ENCODE data around the gene CHMP1A.

CHMP1A gene

GRCh38 chr16:89639385-89639784, 18.1 kb downstream of the CHMP1A start:
- TF ChIP-seq CTCF (IDR thresholded peaks at IDR 0.05; ENCODE audit: low read depth, low read length, poor library complexity, severe bottlenecking), result no peak
- no peak for TF ChIP-seq EZH2phosphoT487 (IDR thresholded peaks at IDR 0.05; ENCODE audit: borderline replicate concordance, low read length)
- Histone ChIP-seq H3K9me2 (replicated peaks; ENCODE audit: control insufficient read depth, low read length) (no peaks in the 10 kb centered on the region), H3K36me3 (ENCODE audit: control insufficient read depth, low read length) (no peaks in the 10 kb centered on the region; the same call in 1 of the 2 replicates), H3K79me2 (ENCODE audit: control insufficient read depth, low read length) (no peaks in the 10 kb centered on the region), H3K9me3 (ENCODE audit: control insufficient read depth, insufficient read depth, low read length) (no peaks in the 10 kb centered on the region), H3K27ac (ENCODE audit: low read depth, low read length) (no peak overlapping the region), H3K4me2 (ENCODE audit: low read length) (no peak overlapping the region), H3K27me3 (ENCODE audit: control insufficient read depth, low read length) (peaks cover 8% of the 10 kb centered on the region; the same call in 1 of the 2 replicates), H4K20me1 (ENCODE audit: control insufficient read depth, insufficient read depth, low read depth, low read length) (0 out of 2 replicates have a peak, but pooled peaks cover 4% of the 10 kb centered on the region), H3K4me3 (ENCODE audit: low read length) (no peak overlapping the region), H3F3A (ENCODE audit: control insufficient read depth, insufficient read depth) (no peaks in the 10 kb centered on the region), H3K4me1 (ENCODE audit: control insufficient read depth, low read length) (no peaks in the 10 kb centered on the region)

- Histone ChIP-seq H3K4me2 (ENCODE audit: low read length) (no peak overlapping the region), H3K27me3 (ENCODE audit: control insufficient read depth, low read length) (peaks cover 14% of the 10 kb centered on the region; the same call in 1 of the 2 replicates), H3K36me3 (ENCODE audit: control insufficient read depth, low read length) (no peaks in the 10 kb centered on the region), H3K79me2 (ENCODE audit: control insufficient read depth, low read length) (no peaks in the 10 kb centered on the region), H3K27ac (ENCODE audit: low read depth, low read length) (no peak overlapping the region), H3K9me2 (replicated peaks; ENCODE audit: control insufficient read depth, low read length) (no peaks in the 10 kb centered on the region), H3K9me3 (ENCODE audit: control insufficient read depth, insufficient read depth, low read length) (no peaks in the 10 kb centered on the region), H3K4me3 (ENCODE audit: low read length) (no peak overlapping the region), H3F3A (ENCODE audit: control insufficient read depth, insufficient read depth) (no peaks in the 10 kb centered on the region), H3K4me1 (ENCODE audit: control insufficient read depth, low read length) (no peaks in the 10 kb centered on the region), H4K20me1 (ENCODE audit: control insufficient read depth, insufficient read depth, low read depth, low read length) (0 out of 2 replicates have a peak, but pooled peaks cover 4% of the 10 kb centered on the region)
- TF ChIP-seq CTCF (IDR thresholded peaks at IDR 0.05; ENCODE audit: low read depth, low read length, poor library complexity, severe bottlenecking), result no peak
- TF ChIP-seq EZH2phosphoT487 (IDR thresholded peaks at IDR 0.05; ENCODE audit: borderline replicate concordance, low read length), result no peak
Measured at GRCh38 chr16:89638455-89638854, 19.1 kb downstream of the CHMP1A start.

- Histone ChIP-seq H4K20me1 (ENCODE audit: control insufficient read depth, insufficient read depth, low read depth, low read length) (0 out of 2 replicates have a peak, but pooled peaks cover 4% of the 10 kb centered on the region), H3K9me2 (replicated peaks; ENCODE audit: control insufficient read depth, low read length) (no peaks in the 10 kb centered on the region), H3K4me1 (ENCODE audit: control insufficient read depth, low read length) (no peaks in the 10 kb centered on the region), H3K79me2 (ENCODE audit: control insufficient read depth, low read length) (no peaks in the 10 kb centered on the region), H3K27me3 (ENCODE audit: control insufficient read depth, low read length) (peaks cover 17% of the 10 kb centered on the region; the same call in 1 of the 2 replicates), H3F3A (ENCODE audit: control insufficient read depth, insufficient read depth) (no peaks in the 10 kb centered on the region), H3K4me2 (ENCODE audit: low read length) (no peak overlapping the region), H3K27ac (ENCODE audit: low read depth, low read length) (no peak overlapping the region), H3K4me3 (ENCODE audit: low read length) (no peak overlapping the region), H3K36me3 (ENCODE audit: control insufficient read depth, low read length) (no peaks in the 10 kb centered on the region), H3K9me3 (ENCODE audit: control insufficient read depth, insufficient read depth, low read length) (no peaks in the 10 kb centered on the region)
- no peak for TF ChIP-seq EZH2phosphoT487 (IDR thresholded peaks at IDR 0.05; ENCODE audit: borderline replicate concordance, low read length)
- TF ChIP-seq CTCF (IDR thresholded peaks at IDR 0.05; ENCODE audit: low read depth, low read length, poor library complexity, severe bottlenecking), result no peak
Measured at GRCh38 chr16:89637379-89637778, 20.1 kb downstream of the CHMP1A start.

All from DOHH2 (cell line).